H1 (cell line): ENCODE data around the gene NPNT. TPM values are rescaled to one million over a fixed set of nuclear protein-coding genes. Genes with fewer than 3 reads are reported as not detected.

ENCODE experiments used
- CTCF ChIA-PET: fragments of 300-600 bp; sonication (Branson Sonifier 250); formaldehyde crosslinking; loops from one replicate; lab custom pipeline; 2021; ENCODE audit not compliant: partially characterized antibody; lab: Charles Lee
- POLR2A ChIA-PET: fragments of 300-600 bp; sonication (Branson Sonifier 250); formaldehyde crosslinking; loops from one replicate; lab custom pipeline; 2021; ENCODE audit warnings: inconsistent platforms; ENCODE audit not compliant: partially characterized antibody; lab: Charles Lee
- DNase-seq, 2 experiments: peaks; one replicate each; pipeline versions ENCODE4 v3.0.0 to v3.0.0-alpha.2; 2010 to 2022; ENCODE audit warnings: low spot score in 2 of 2, low read depth in 1 of 2, mixed read lengths in 1 of 2
- FAIRE-seq: peaks from 2 replicates; lab custom pipeline; 2011; peaks lifted over from hg19 to GRCh38; lab: Jason Lieb, UNC
- H2AFZ ChIP-seq: 2 replicates; pipeline ENCODE4 v1.8.1; 2012; ENCODE audit warnings: low read length, inconsistent platforms
- H2AK5ac ChIP-seq: 2 replicates; pipeline ENCODE4 v1.6.1; 2013; ENCODE audit warnings: low read depth, low read length
- H2BK120ac ChIP-seq: replicated peaks from 2 replicates; pipeline ENCODE3; 2013; ENCODE audit warnings: low read depth, low read length, inconsistent platforms
- H2BK12ac ChIP-seq: 2 replicates; pipeline ENCODE4 v1.6.1; 2013; ENCODE audit warnings: low read depth, low read length
- H2BK15ac ChIP-seq: 2 replicates; pipeline ENCODE4 v1.6.1; 2013; ENCODE audit warnings: low read length
- H2BK20ac ChIP-seq: 2 replicates; pipeline ENCODE4 v1.6.1; 2013; ENCODE audit warnings: low read length
- H2BK5ac ChIP-seq: 2 replicates; pipeline ENCODE4 v1.6.1; 2013; ENCODE audit warnings: low read depth, low read length
- H3K14ac ChIP-seq: 2 replicates; pipeline ENCODE4 v1.6.1; 2013; ENCODE audit warnings: inconsistent platforms; ENCODE audit not compliant: insufficient read length
- H3K18ac ChIP-seq: 2 replicates; pipeline ENCODE4 v1.6.1; 2013; ENCODE audit warnings: low read length; ENCODE audit errors: extremely low read depth
- H3K23ac ChIP-seq: 2 replicates; pipeline ENCODE4 v1.6.1; 2013; ENCODE audit warnings: inconsistent platforms; ENCODE audit not compliant: insufficient read length
- H3K23me2 ChIP-seq: 2 replicates; pipeline ENCODE4 v1.6.1; 2013; ENCODE audit warnings: low read depth, low read length
- H3K27ac ChIP-seq: 2 replicates; pipeline ENCODE4 v1.6.1; 2011; ENCODE audit warnings: low read depth, low read length, inconsistent platforms
- H3K27me3 ChIP-seq, 4 experiments: replicated peaks in 1 of 4; 1 replicate in 1 of 4; 2 replicates in 3 of 4; pipeline versions ENCODE4 v1.6.1 to v1.8.1; 2011 to 2013; ENCODE audit warnings: low read length in 3 of 4, mild to moderate bottlenecking in 3 of 4, inconsistent platforms in 2 of 4, mixed read lengths in 2 of 4, moderate library complexity in 1 of 4; ENCODE audit not compliant: control insufficient read depth in 3 of 4, insufficient read depth in 3 of 4; ENCODE audit errors: extremely low read depth in 1 of 4
- H3K36me3 ChIP-seq, 4 experiments: 2 replicates each; pipeline versions ENCODE4 v1.6.1 to v1.8.1; 2011 to 2013; ENCODE audit warnings: mild to moderate bottlenecking in 4 of 4, low read length in 3 of 4, moderate library complexity in 2 of 4, control low read depth in 1 of 4, inconsistent platforms in 1 of 4; ENCODE audit not compliant: insufficient read depth in 4 of 4, control insufficient read depth in 2 of 4
- H3K4ac ChIP-seq: replicated peaks from 2 replicates; pipeline ENCODE3; 2013; ENCODE audit warnings: low read length, low read depth, mixed read lengths, inconsistent platforms; ENCODE audit not compliant: insufficient read length
- H3K4me1 ChIP-seq, 4 experiments: replicated peaks in 1 of 4; 1 replicate in 1 of 4; 2 replicates in 3 of 4; pipeline versions ENCODE4 v1.6.1 to v1.8.1; 2011 to 2013; ENCODE audit warnings: low read length in 3 of 4, inconsistent platforms in 2 of 4, mixed read lengths in 1 of 4; ENCODE audit not compliant: insufficient read depth in 4 of 4, control insufficient read depth in 3 of 4
- H3K4me2 ChIP-seq, 2 experiments: 2 replicates each; pipeline versions ENCODE4 v1.6.1 to v1.8.1; 2011 to 2013; ENCODE audit warnings: low read depth in 2 of 2, low read length in 2 of 2, control low read depth in 1 of 2, inconsistent platforms in 1 of 2, mild to moderate bottlenecking in 1 of 2; ENCODE audit not compliant: insufficient read depth in 1 of 2
- H3K4me3 ChIP-seq, 4 experiments: fragments of 200-600, 300-600 bp in 1 of 4; sonication (generic), shearing (Covaris generic), sonication (Bioruptor Twin) in 1 of 4; 2 replicates each; pipeline versions ENCODE4 v1.5.1 to v1.8.1; 2011 to 2016; ENCODE audit warnings: low read length in 4 of 4, low read depth in 3 of 4, control low read depth in 2 of 4, inconsistent platforms in 2 of 4, mild to moderate bottlenecking in 2 of 4, mixed read lengths in 1 of 4, moderate library complexity in 1 of 4; ENCODE audit not compliant: insufficient read depth in 2 of 4; ENCODE audit errors: extremely low read depth in 1 of 4
- H3K56ac ChIP-seq: replicated peaks from 2 replicates; pipeline ENCODE3; 2013; ENCODE audit warnings: low read depth, mild to moderate bottlenecking, mixed read lengths, low read length, inconsistent platforms; ENCODE audit not compliant: insufficient read length
- H3K79me1 ChIP-seq: 2 replicates; pipeline ENCODE4 v1.6.1; 2013; ENCODE audit warnings: low read depth, low read length, control low read depth
- H3K79me2 ChIP-seq, 2 experiments: 2 replicates each; pipeline versions ENCODE4 v1.6.1 to v1.8.1; 2012 to 2013; ENCODE audit warnings: low read length in 2 of 2, mild to moderate bottlenecking in 2 of 2, inconsistent platforms in 1 of 2; ENCODE audit not compliant: insufficient read depth in 2 of 2, control insufficient read depth in 1 of 2
- H3K9ac ChIP-seq, 4 experiments: replicated peaks in 1 of 4; 1 replicate in 1 of 4; 2 replicates in 3 of 4; pipeline versions ENCODE4 v1.6.1 to v1.8.1; 2011 to 2013; ENCODE audit warnings: low read depth in 3 of 4, low read length in 3 of 4, control low read depth in 2 of 4, mild to moderate bottlenecking in 2 of 4, moderate library complexity in 2 of 4, inconsistent platforms in 1 of 4; ENCODE audit errors: extremely low read depth in 1 of 4
- H3K9me3 ChIP-seq, 2 experiments: 2 replicates each; pipeline versions ENCODE4 v1.6.1 to v1.8.1; 2012 to 2013; ENCODE audit warnings: mild to moderate bottlenecking in 2 of 2, moderate library complexity in 2 of 2, control low read depth in 1 of 2, inconsistent platforms in 1 of 2, low read depth in 1 of 2, low read length in 1 of 2, mixed read lengths in 1 of 2; ENCODE audit not compliant: insufficient read depth in 2 of 2
- H4K20me1 ChIP-seq, 2 experiments: replicated peaks in 1 of 2; 2 replicates each; pipeline versions ENCODE3 to v1.8.1; 2011 to 2013; ENCODE audit warnings: inconsistent platforms in 2 of 2, low read length in 2 of 2, mild to moderate bottlenecking in 1 of 2; ENCODE audit not compliant: insufficient read depth in 2 of 2, control insufficient read depth in 1 of 2
- H4K5ac ChIP-seq: 2 replicates; pipeline ENCODE4 v1.6.1; 2013; ENCODE audit warnings: low read length, low read depth, mixed read lengths, inconsistent platforms; ENCODE audit not compliant: insufficient read length
- H4K8ac ChIP-seq: 2 replicates; pipeline ENCODE4 v1.8.0; 2013; ENCODE audit warnings: mild to moderate bottlenecking, moderate library complexity, low read length, inconsistent platforms; ENCODE audit not compliant: insufficient read depth; ENCODE audit errors: extremely low read depth
- H4K91ac ChIP-seq: replicated peaks from 2 replicates; pipeline ENCODE3; 2013; ENCODE audit warnings: low read length, mixed read lengths, inconsistent platforms; ENCODE audit not compliant: insufficient read length
- NRF1 ChIP-seq: IDR thresholded peaks from 2 replicates; pipeline ENCODE4 v1.6.1; 2011; ENCODE audit warnings: mild to moderate bottlenecking, low read depth, low read length, improper control_type of control experiment
- RFX5 ChIP-seq: IDR thresholded peaks from 2 replicates; pipeline ENCODE4 v1.6.1; 2011; ENCODE audit warnings: low read depth, low read length, improper control_type of control experiment, borderline replicate concordance
- SAP30 ChIP-seq: fragments of 300-600 bp; sonication (generic); IDR thresholded peaks from 2 replicates; pipeline ENCODE4 v1.7.1; 2012; ENCODE audit warnings: low read length, moderate library complexity, mild to moderate bottlenecking, inconsistent platforms; ENCODE audit not compliant: insufficient read depth, insufficient replicate concordance
- WGBS, 2 experiments: shearing (Covaris generic) in 1 of 2; methylation state at CpG; one replicate each; pipeline versions ENCODE4 v1.1.6 to v1.1.7; 2013 to 2015; ENCODE audit warnings: low lambda C conversion rate in 2 of 2, mixed read lengths in 2 of 2, inconsistent platforms in 1 of 2, low coverage in 1 of 2, missing lambda C conversion rate in 1 of 2; ENCODE audit not compliant: insufficient replicate concordance in 2 of 2, insufficient coverage in 1 of 2, insufficient read length in 1 of 2; ENCODE audit errors: extremely low coverage in 1 of 2, missing lambda C conversion rate in 1 of 2; 5-methylcytosine and 5-hydroxymethylcytosine counted together
- polyA plus RNA-seq, 7 experiments: library from polyadenylated mRNA; depleted of rRNA in 3 of 7; stranded (reverse) in 5 of 7; unstranded in 2 of 7; fragments of >200 nt in 5 of 7; fragments of 200-250 nt in 2 of 7; gene quantifications; 1 replicate in 5 of 7; 2 replicates in 1 of 7; 4 replicates in 1 of 7; pipeline versions ENCODE4 v1.2.1 to v1.2.3, GENCODE V29; 2011 to 2013; ENCODE audit warnings: missing spikeins in 2 of 7, mixed read lengths in 2 of 7
- total RNA-seq: library from RNA; stranded (reverse); fragmentation: NEBNext Ultra II Directional; extraction: Animal tissue kit (Norgen Biotek cat#: 25700); gene quantifications from 2 replicates; pipeline ENCODE4 v1.2.1, GENCODE V29; 2021
- TF ChIP-seq, protein P1 (sequence below): IDR thresholded peaks from 2 replicates; pipeline ENCODE4 v1.6.1; 2011; ENCODE audit warnings: low read depth, mild to moderate bottlenecking, low read length; ENCODE audit not compliant: insufficient read depth

NPNT gene
- total and polyA plus RNA-seq, 2 of the 8 experiments (the other 6 are each of a cell fraction or from before 2014, with no cell fraction given) = 0.24 to 0.97 TPM

DNA sequence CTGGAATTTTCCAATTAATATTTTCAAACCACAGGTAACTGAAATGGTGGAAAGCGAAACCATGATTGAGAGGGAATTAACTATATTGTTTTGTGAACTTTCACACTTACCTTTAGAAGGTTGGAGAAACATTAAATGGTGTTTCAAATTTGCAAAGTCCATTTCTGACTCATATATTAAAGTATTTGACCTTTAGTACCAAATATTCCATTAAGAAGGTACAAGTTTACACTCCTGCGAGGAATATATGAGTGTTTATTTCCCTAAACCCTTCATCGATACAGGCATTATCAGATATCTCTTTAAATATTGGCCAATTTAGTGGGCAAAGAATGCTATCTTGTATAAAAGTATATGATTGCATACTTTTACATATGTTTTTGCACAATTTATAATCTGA lies 44.1 kb upstream of the NPNT start:
- H2BK5ac ChIP-seq = no peak overlapping the region
- 86% methylated on average over 3 of the region's 3 CpGs; no CpG with 5 or more reads in 1 of the 2 experiments for WGBS, 2 experiments

More for the DNA sequence above, 44.1 kb upstream of the NPNT start:
- Histone ChIP-seq H4K8ac (no peak overlapping the region), H3K4ac (no peak overlapping the region), H3K14ac (no peak overlapping the region), H3K4me1 (no peaks in the 10 kb centered on the region), H2BK20ac (no peak overlapping the region), H3K18ac (no peak overlapping the region), H2AK5ac (no peak overlapping the region), H2BK120ac (no peak overlapping the region), H3K9ac (no peak overlapping the region), H3K79me1 (no peaks in the 10 kb centered on the region), H4K91ac (no peak overlapping the region), H3K56ac (no peak overlapping the region), H2BK15ac (no peak overlapping the region), H3K23ac (no peak overlapping the region), H3K9me3 (no peaks in the 10 kb centered on the region), H3K4me2 (no peak overlapping the region), H4K5ac (no peak overlapping the region), H3K79me2 (no peaks in the 10 kb centered on the region), H3K27me3 (peaks cover 0 to 1% (median 0%) of the 10 kb centered on the region in 4 experiments; a peak in 1 of 7 replicates), H2AFZ (no peak overlapping the region), H3K23me2 (no peaks in the 10 kb centered on the region; the same call in 1 of the 2 replicates), H3K4me3 (no peak overlapping the region), H2BK12ac (no peak overlapping the region), H3K27ac (no peak overlapping the region), H3K36me3 (peaks cover 0 to 3% (median 0%) of the 10 kb centered on the region in 4 experiments; a peak in 1 of 8 replicates), H4K20me1 (no peaks in the 10 kb centered on the region)
- FAIRE-seq = no peak
- ChIA-PET CTCF (no interaction called here), POLR2A (no interaction called here)
- DNase-seq = no peak
- TF ChIP-seq RFX5 (no peak), SAP30 (no peak), NRF1 (no peak)
- TF ChIP-seq, protein P1, sequence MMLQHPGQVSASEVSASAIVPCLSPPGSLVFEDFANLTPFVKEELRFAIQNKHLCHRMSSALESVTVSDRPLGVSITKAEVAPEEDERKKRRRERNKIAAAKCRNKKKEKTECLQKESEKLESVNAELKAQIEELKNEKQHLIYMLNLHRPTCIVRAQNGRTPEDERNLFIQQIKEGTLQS = no peak
